Measurements from ENCODE around the gene MTF2. TPM values are rescaled to one million over a fixed set of nuclear protein-coding genes. Genes with fewer than 3 reads are reported as not detected.

MTF2 gene
- total RNA-seq, 1 experiment from 2014 or later = 47.1 TPM

DNA sequence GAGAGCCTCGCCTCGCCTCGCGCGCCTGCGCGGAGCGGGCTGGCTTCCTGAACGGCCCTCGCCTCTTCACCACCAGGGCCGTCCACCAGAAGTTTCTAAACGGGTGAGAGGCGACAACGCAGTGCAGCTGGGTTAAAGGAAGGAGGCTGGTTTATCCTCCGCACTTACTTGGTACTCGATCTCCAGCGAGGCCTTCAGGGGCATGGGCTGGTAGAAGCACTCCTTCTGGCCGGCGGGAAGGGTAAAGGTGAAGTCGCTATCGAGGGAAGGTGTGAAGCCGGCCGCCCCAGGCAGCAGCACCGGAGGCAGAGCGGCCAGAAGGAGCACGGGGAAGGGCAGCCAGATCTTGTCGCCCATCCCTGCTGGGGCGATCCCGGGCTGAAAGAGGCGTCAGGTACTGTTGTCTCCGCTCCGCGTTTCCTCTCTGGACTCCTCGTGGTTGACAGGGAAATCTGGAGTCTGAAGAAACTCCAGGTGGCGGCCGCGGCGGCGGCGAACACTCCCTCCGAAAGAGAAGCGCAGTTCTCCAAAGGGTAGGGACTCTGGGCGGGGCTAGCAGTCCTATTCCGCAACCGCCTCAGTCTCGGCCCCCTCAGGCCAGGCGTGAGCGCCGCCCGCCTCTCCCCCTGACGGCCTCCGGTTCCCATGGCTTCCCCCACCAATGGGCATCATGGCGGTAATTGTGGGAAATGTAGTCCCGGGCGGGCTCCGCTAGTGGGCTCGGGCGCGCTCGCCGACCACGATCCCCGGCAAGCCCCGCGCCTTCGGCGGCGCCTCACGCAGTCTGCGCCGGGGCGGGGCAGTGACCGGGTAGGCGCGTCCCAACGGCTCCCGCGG, 101.0 kb downstream of the MTF2 start, which contains the start of gene TMED5:
Gene TMED5 (minus strand): TSS at position 528 of the 837 bp plus-strand sequence. CDS start 171 bp downstream, at position 357.
- intact Hi-C loops (cut with micrococcal nuclease; ENCODE audit: unreplicated experiment) = loop anchor here (5.0 kb wide), 1 partner anchor 98 kb away; no protein-coding TSS in a partner anchor
- peaks cover 37% of the 10 kb centered on the region for H3K4me1 Mint-ChIP-seq (ENCODE audit: low read depth, unreplicated experiment)

DNA sequence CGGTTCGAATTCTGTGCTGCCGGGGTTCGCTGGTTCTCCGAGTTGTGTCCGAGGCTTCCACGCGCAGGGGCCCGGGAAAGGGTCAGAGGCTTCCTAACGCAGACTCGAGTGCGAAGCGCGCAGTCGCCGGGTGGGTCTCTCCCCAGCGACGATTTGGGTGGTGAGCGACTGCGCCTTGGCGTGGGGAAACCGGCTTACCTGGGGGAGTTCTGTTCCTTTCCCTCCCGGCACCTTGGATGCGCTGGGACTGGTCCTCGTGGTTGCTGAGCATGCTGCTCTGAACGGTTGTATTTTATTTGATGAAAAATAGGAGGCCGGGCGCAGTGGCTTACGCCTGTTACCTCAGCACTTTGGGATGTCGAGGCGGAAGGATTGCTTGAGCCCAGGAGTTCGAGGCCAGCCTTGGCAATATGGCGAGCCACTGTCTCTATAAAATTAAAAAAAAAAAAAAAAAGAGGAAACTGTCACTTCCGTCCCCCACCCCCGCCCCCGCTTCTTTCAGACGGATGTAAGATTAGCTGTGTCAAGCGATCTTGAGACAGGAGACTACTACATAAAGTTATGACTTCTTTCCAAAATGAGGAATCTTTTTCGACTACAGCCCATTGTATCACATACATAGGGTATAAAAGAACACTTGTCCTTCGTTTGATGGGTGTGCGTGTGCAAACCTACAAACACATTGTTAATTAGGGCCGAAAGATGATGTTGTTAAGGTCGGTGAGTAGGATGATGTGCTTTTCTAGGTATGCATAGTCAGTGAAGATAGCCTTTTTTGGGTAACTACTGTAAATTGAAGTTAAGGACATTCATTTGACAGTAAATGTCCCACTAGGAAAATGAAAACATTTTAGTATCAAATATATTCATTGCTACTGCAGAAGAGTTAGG, 101.9 kb downstream of the MTF2 start, which contains the start of gene CCDC18:
Gene CCDC18 (plus strand): TSS at position 2 of the 891 bp plus-strand sequence. CDS start 2,638 bp downstream, outside the sequence.
- intact Hi-C loops (cut with micrococcal nuclease; ENCODE audit: unreplicated experiment) = loop anchor here (5.0 kb wide), 1 partner anchor 99 kb away; no protein-coding TSS in a partner anchor
- peaks cover 34% of the 10 kb centered on the region for H3K4me1 Mint-ChIP-seq (ENCODE audit: low read depth, unreplicated experiment)
- H3K27me3 Mint-ChIP-seq (ENCODE audit: unreplicated experiment) = no peaks in the 10 kb centered on the region
- peaks cover 50% of the 10 kb centered on the region for H3K36me3 Mint-ChIP-seq (ENCODE audit: insufficient read depth, unreplicated experiment)
- H3K27ac Mint-ChIP-seq (ENCODE audit: unreplicated experiment) = peak within 1 kb of the TSS; percentile 96
- H3K4me3 Mint-ChIP-seq (ENCODE audit: low read depth, unreplicated experiment) = peak within 1 kb of the TSS; percentile 97
- BruUV-seq (replicated peaks) = TSS peak; percentile 58
- no peaks in the 10 kb centered on the region for H3K9me3 Mint-ChIP-seq (ENCODE audit: low read depth, unreplicated experiment)
- TF ChIP-seq, protein P1, sequence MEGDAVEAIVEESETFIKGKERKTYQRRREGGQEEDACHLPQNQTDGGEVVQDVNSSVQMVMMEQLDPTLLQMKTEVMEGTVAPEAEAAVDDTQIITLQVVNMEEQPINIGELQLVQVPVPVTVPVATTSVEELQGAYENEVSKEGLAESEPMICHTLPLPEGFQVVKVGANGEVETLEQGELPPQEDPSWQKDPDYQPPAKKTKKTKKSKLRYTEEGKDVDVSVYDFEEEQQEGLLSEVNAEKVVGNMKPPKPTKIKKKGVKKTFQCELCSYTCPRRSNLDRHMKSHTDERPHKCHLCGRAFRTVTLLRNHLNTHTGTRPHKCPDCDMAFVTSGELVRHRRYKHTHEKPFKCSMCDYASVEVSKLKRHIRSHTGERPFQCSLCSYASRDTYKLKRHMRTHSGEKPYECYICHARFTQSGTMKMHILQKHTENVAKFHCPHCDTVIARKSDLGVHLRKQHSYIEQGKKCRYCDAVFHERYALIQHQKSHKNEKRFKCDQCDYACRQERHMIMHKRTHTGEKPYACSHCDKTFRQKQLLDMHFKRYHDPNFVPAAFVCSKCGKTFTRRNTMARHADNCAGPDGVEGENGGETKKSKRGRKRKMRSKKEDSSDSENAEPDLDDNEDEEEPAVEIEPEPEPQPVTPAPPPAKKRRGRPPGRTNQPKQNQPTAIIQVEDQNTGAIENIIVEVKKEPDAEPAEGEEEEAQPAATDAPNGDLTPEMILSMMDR (IDR thresholded peaks at IDR 0.05; ENCODE audit: unreplicated experiment) = no peak
- CTCF ChIA-PET = no interaction called here
- DNase-seq = no peak

More for the DNA sequence above, 101.0 kb downstream of the MTF2 start, which contains the start of gene TMED5:
- no peaks in the 10 kb centered on the region for H3K9me3 Mint-ChIP-seq (ENCODE audit: low read depth, unreplicated experiment)
- H3K27ac Mint-ChIP-seq (ENCODE audit: unreplicated experiment) = peak within 1 kb of the TSS; percentile 96
- peak within 1 kb of the TSS; percentile 97 for H3K4me3 Mint-ChIP-seq (ENCODE audit: low read depth, unreplicated experiment)
- no peaks in the 10 kb centered on the region for H3K27me3 Mint-ChIP-seq (ENCODE audit: unreplicated experiment)
- BruUV-seq (replicated peaks) = no TSS peak
- CTCF ChIA-PET = no interaction called here
- DNase-seq = peak; percentile 98
- TF ChIP-seq, protein P1 (IDR thresholded peaks at IDR 0.05; ENCODE audit: unreplicated experiment) = peak; percentile 12
- peaks cover 51% of the 10 kb centered on the region for H3K36me3 Mint-ChIP-seq (ENCODE audit: insufficient read depth, unreplicated experiment)

DNA sequence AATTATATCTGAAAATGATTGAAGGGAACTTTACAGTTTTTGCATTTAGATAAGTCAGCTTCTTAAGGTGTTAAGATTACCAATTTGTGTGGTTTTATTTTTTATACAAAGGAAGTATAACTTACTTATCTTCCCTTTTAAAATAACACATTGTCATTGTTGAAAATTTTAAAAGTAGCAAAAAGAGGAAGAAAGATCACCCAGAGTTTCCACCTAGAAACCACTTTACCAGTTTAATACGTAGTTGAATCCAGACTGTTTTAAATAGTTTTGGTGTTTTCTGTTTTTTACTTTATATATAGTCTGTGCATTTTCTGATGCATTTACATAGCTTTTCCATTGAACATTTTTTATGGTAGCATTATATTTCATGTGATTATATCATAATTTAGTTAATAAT, 107.6 kb downstream of the MTF2 start:
- no peak overlapping the region for H3K27ac Mint-ChIP-seq (ENCODE audit: unreplicated experiment)
- H3K9me3 Mint-ChIP-seq (ENCODE audit: low read depth, unreplicated experiment) = no peaks in the 10 kb centered on the region
- DNase-seq = no peak
- no TSS peak for BruUV-seq (replicated peaks)
- no peak overlapping the region for H3K4me3 Mint-ChIP-seq (ENCODE audit: low read depth, unreplicated experiment)
- intact Hi-C loops (cut with micrococcal nuclease; ENCODE audit: unreplicated experiment) = no loop called here
- no peaks in the 10 kb centered on the region for H3K27me3 Mint-ChIP-seq (ENCODE audit: unreplicated experiment)
- CTCF ChIA-PET = no interaction called here
- peaks cover 17% of the 10 kb centered on the region for H3K4me1 Mint-ChIP-seq (ENCODE audit: low read depth, unreplicated experiment)
- TF ChIP-seq, protein P1 (IDR thresholded peaks at IDR 0.05; ENCODE audit: unreplicated experiment) = no peak
- H3K36me3 Mint-ChIP-seq (ENCODE audit: insufficient read depth, unreplicated experiment) = peaks cover 17% of the 10 kb centered on the region

Other genes starting within 250 kb of the MTF2 start
- 672 and 835 TPM in 2 replicates for gene RPL5, start 247.2 kb upstream of the MTF2 start, total RNA-seq (2022)
- gene DIPK1A, start 117.8 kb upstream of the MTF2 start, total RNA-seq (2022) = 4.2 and 4.9 TPM in 2 replicates
- gene TMED5, start 101.1 kb downstream of the MTF2 start, total RNA-seq (2022) = 66.1 and 68.0 TPM in 2 replicates
- gene CCDC18, start 101.4 kb downstream of the MTF2 start, total RNA-seq (2022) = 22.6 and 22.7 TPM in 2 replicates

All from Calu3 (cell line).